SU-DHL-6 (cell line): ENCODE measurements around the gene CRISPLD2.

ENCODE experiments used
- H2AFZ ChIP-seq: fragments of 200-600 bp; sonication (generic); 2 replicates; pipeline ENCODE4 v1.6.1; 2014; ENCODE audit warnings: low read depth, mild to moderate bottlenecking, moderate library complexity, mixed read lengths, antibody characterized with exemption, low read length; ENCODE audit not compliant: severe bottlenecking
- H3F3A ChIP-seq: fragments of 200-600 bp; shearing (Covaris generic); 2 replicates; pipeline ENCODE4 v1.6.0; 2016; ENCODE audit warnings: antibody characterized with exemption, mild to moderate bottlenecking; ENCODE audit not compliant: insufficient read depth
- H3K27ac ChIP-seq: fragments of 200-600 bp; sonication (generic); 2 replicates; pipeline ENCODE4 v1.5.1; 2016; ENCODE audit warnings: low read depth, mild to moderate bottlenecking, low read length, moderate library complexity, mixed read lengths
- H3K27me3 ChIP-seq: fragments of 200-600 bp; sonication (generic), shearing (Covaris generic); 2 replicates; pipeline ENCODE4 v1.6.0; 2014; ENCODE audit warnings: mild to moderate bottlenecking, low read length
- H3K36me3 ChIP-seq: fragments of 200-600 bp; sonication (generic); 2 replicates; pipeline ENCODE4 v1.6.1; 2014; ENCODE audit warnings: mild to moderate bottlenecking, low read length, mixed read lengths
- H3K4me2 ChIP-seq: fragments of 300-600, 200-600 bp; shearing (Covaris generic), sonication (generic); 2 replicates; pipeline ENCODE4 v1.6.0; 2014; ENCODE audit warnings: low read length, low read depth, mild to moderate bottlenecking; ENCODE audit not compliant: poor library complexity, severe bottlenecking
- H3K4me3 ChIP-seq: fragments of 200-600 bp; sonication (generic); 2 replicates; pipeline ENCODE4 v1.5.1; 2014; ENCODE audit warnings: antibody characterized with exemption, low read length, mild to moderate bottlenecking, mixed read lengths; ENCODE audit not compliant: insufficient read depth, poor library complexity, severe bottlenecking
- H3K79me2 ChIP-seq: fragments of 200-600 bp; sonication (generic); 2 replicates; pipeline ENCODE4 v1.6.1; 2014; ENCODE audit warnings: mild to moderate bottlenecking, low read length, moderate library complexity; ENCODE audit not compliant: insufficient read depth
- H3K9ac ChIP-seq: fragments of 200-600 bp; sonication (generic); 2 replicates; pipeline ENCODE4 v1.7.0; 2014; ENCODE audit warnings: mild to moderate bottlenecking, low read length
- H3K9me2 ChIP-seq: fragments of 200-600 bp; sonication (generic); replicated peaks from 2 replicates; pipeline ENCODE4 v1.6.1; 2014; ENCODE audit warnings: low read length; ENCODE audit not compliant: insufficient read depth
- H3K9me3 ChIP-seq: fragments of 200-600 bp; sonication (generic); 2 replicates; pipeline ENCODE4 v1.6.1; 2014; ENCODE audit warnings: low read length, mixed read lengths; ENCODE audit not compliant: insufficient read depth
- H4K20me1 ChIP-seq: fragments of 200-600 bp; sonication (generic); 2 replicates; pipeline ENCODE4 v1.6.1; 2014; ENCODE audit warnings: low read depth, mild to moderate bottlenecking, antibody characterized with exemption, low read length, moderate library complexity, mixed read lengths
- EZH2phosphoT487 ChIP-seq: fragments of 200-600 bp; sonication (generic), shearing (Covaris generic); conservative IDR thresholded peaks from 2 replicates; pipeline ENCODE4 v1.6.1; 2018; ENCODE audit warnings: mild to moderate bottlenecking, antibody characterized with exemption, low read length, moderate library complexity, mixed read lengths
- TF ChIP-seq, protein P1 (sequence below): fragments of 200-600 bp; sonication (generic); IDR thresholded peaks from one replicate; pipeline ENCODE4 v1.5.1; 2017; ENCODE audit warnings: antibody characterized with exemption, mild to moderate bottlenecking, low read length, moderate library complexity; ENCODE audit not compliant: insufficient read depth, poor library complexity, severe bottlenecking

The CRISPLD2 gene

DNA sequence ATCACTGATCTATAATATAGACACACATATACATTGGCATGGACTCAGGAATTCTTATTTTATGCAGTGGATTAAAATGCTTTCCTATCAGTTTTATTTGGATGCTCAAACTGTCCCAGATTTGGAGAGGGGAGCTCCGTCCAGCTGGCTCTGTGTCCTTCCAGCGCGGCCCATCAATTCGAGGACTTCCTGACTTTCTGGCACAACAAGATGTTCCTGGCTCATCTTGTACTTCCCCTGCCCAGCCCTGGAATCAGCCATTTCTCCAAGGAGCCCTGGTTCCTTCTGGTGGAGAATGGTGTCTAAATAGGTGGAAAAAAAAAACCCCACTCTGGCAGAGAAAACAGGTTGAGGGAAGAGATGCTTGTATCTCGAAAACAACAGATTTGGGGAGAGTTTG lies 94.5 kb downstream of the CRISPLD2 start:
- TF ChIP-seq EZH2phosphoT487, result no peak

DNA sequence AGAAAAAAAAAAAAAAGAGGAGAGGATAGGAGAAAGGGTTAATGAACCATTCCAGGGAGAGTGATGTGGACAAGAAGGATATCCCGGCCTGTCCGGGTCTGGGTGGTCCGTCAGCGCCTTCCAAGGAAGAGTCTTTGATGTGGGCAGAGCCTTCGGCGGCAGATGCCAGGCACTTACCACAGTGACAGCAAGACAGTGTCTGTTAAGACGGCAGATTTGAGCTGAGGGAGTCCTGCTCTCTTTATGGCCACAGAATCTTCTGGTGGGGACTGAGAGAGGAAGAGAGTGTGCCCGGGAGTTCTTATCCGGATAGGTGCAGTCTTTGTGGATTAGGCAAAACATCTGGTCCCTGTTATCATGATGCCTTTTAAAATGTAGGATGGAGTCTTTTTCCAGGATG lies 96.4 kb downstream of the CRISPLD2 start:
- Histone ChIP-seq H3K9me3 (no peaks in the 10 kb centered on the region), H3K9ac (no peak overlapping the region), H3K27me3 (no peaks in the 10 kb centered on the region), H3K79me2 (no peaks in the 10 kb centered on the region), H3K4me3 (no peak overlapping the region), H3K9me2 (no peaks in the 10 kb centered on the region), H4K20me1 (no peaks in the 10 kb centered on the region), H2AFZ (no peak overlapping the region), H3K4me2 (no peak overlapping the region), H3K27ac (no peak overlapping the region), H3F3A (no peaks in the 10 kb centered on the region), H3K36me3 (no peaks in the 10 kb centered on the region)
- TF ChIP-seq, protein P1, sequence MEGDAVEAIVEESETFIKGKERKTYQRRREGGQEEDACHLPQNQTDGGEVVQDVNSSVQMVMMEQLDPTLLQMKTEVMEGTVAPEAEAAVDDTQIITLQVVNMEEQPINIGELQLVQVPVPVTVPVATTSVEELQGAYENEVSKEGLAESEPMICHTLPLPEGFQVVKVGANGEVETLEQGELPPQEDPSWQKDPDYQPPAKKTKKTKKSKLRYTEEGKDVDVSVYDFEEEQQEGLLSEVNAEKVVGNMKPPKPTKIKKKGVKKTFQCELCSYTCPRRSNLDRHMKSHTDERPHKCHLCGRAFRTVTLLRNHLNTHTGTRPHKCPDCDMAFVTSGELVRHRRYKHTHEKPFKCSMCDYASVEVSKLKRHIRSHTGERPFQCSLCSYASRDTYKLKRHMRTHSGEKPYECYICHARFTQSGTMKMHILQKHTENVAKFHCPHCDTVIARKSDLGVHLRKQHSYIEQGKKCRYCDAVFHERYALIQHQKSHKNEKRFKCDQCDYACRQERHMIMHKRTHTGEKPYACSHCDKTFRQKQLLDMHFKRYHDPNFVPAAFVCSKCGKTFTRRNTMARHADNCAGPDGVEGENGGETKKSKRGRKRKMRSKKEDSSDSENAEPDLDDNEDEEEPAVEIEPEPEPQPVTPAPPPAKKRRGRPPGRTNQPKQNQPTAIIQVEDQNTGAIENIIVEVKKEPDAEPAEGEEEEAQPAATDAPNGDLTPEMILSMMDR, result no peak
- no peak for TF ChIP-seq EZH2phosphoT487

More for the DNA sequence above, 94.5 kb downstream of the CRISPLD2 start:
- Histone ChIP-seq H4K20me1 (no peaks in the 10 kb centered on the region), H3K27me3 (no peaks in the 10 kb centered on the region), H3F3A (no peaks in the 10 kb centered on the region), H3K4me2 (no peak overlapping the region), H3K27ac (no peak overlapping the region), H3K79me2 (no peaks in the 10 kb centered on the region), H3K36me3 (no peaks in the 10 kb centered on the region), H3K9me3 (no peaks in the 10 kb centered on the region), H3K9ac (no peak overlapping the region), H3K4me3 (no peak overlapping the region), H3K9me2 (no peaks in the 10 kb centered on the region), H2AFZ (no peak overlapping the region)

DNA sequence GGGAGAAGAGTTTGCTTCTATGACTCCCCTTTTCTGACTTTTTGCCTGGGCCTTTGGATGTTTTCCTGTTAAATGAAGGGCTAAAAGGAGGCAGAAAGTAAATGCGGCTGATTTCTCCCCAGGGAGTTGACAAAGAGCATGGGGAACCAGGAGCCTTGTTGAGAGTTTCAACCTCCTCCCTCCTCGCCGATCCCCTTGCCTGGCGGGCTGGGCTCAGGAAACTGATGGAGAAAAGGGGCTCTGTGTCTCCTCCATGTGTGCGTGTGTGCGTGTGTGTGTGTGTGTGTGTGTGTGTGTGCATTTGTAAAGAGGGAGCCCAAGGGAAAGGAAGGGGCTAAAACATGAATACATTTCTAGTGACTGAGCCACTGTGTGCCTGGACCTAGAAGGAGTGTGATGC lies 97.1 kb downstream of the CRISPLD2 start:
- Histone ChIP-seq H3K9me2 (no peaks in the 10 kb centered on the region), H3K9ac (no peak overlapping the region), H3K27me3 (no peaks in the 10 kb centered on the region), H3K36me3 (no peaks in the 10 kb centered on the region), H3K27ac (no peak overlapping the region), H3K4me2 (no peak overlapping the region), H3K79me2 (no peaks in the 10 kb centered on the region), H3F3A (no peaks in the 10 kb centered on the region), H4K20me1 (no peaks in the 10 kb centered on the region), H3K4me3 (no peak overlapping the region), H2AFZ (no peak overlapping the region), H3K9me3 (no peaks in the 10 kb centered on the region)
- TF ChIP-seq, protein P1, result no peak
- TF ChIP-seq EZH2phosphoT487, result no peak

DNA sequence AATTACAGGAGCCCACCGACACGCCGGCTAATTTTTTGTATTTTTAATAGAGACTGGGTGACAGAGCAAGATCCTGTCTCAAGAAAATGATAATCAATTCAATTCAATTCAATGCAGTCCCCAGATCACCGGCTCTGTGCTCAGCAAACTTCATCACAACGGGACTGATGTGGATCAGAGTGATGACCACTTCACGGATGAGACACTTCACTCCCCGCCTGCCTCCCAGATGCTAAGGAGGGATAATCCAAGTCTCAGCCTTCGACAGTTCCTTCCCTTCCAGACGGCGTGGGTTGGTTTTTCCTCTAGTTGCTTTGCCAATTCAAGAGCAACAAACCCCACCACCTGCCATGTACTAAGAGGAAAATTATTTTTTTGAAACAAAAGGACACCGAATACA lies 97.7 kb downstream of the CRISPLD2 start:
- Histone ChIP-seq H3K9me2 (no peaks in the 10 kb centered on the region), H3K4me3 (no peak overlapping the region), H4K20me1 (no peaks in the 10 kb centered on the region), H2AFZ (no peak overlapping the region), H3K27ac (no peak overlapping the region), H3K79me2 (no peaks in the 10 kb centered on the region), H3F3A (no peaks in the 10 kb centered on the region), H3K36me3 (no peaks in the 10 kb centered on the region), H3K4me2 (no peak overlapping the region), H3K9ac (no peak overlapping the region), H3K9me3 (no peaks in the 10 kb centered on the region), H3K27me3 (no peaks in the 10 kb centered on the region)
- TF ChIP-seq, protein P1, result no peak
- no peak for TF ChIP-seq EZH2phosphoT487
